Endothelial cell of umbilical vein (primary cell): ENCODE data around the gene LMF1. TPM values are rescaled to one million over a fixed set of nuclear protein-coding genes. Genes with fewer than 3 reads are reported as not detected.
"Not testable (repeated sequence)": the region's sequence is repeated elsewhere in the genome, so short reads cannot be mapped to it uniquely, and the experiment has no call there.

ENCODE experiments used
- BruUV-seq: library from RNA; stranded (reverse); fragments of 400-500 nt; replicated peaks from 2 replicates; lab custom pipeline; 2021; lab: Mats Ljungman, UMichigan
- CTCF ChIA-PET: fragments of 300-600, 350-600 bp; sonication (Branson Sonifier 250); formaldehyde crosslinking; loops from one replicate; lab custom pipeline; 2021; ENCODE audit warnings: antibody characterized with exemption, inconsistent platforms; lab: Charles Lee
- POLR2A ChIA-PET: fragments of 300-600, 350-600 bp; sonication (Branson Sonifier 250); formaldehyde crosslinking; loops from one replicate; lab custom pipeline; 2021; ENCODE audit warnings: antibody characterized with exemption, inconsistent platforms; lab: Charles Lee
- DNase-seq: peaks from one replicate; pipeline ENCODE4 v3.0.0-alpha.2; 2011; ENCODE audit warnings: low read depth, low spot score
- FAIRE-seq: peaks from 2 replicates; lab custom pipeline; 2011; peaks lifted over from hg19 to GRCh38; lab: Jason Lieb, UNC
- H2AFZ ChIP-seq: 2 replicates; pipeline ENCODE4 v1.6.0; 2012; ENCODE audit warnings: low read depth, low read length, control low read depth, inconsistent platforms
- H3K27ac ChIP-seq: 2 replicates; pipeline ENCODE4 v1.5.1; 2011; ENCODE audit warnings: low read depth, mild to moderate bottlenecking, control low read depth, low read length, moderate library complexity; ENCODE audit not compliant: insufficient read depth
- H3K27me3 ChIP-seq, 2 experiments: 2 replicates each; pipeline versions ENCODE4 v1.6.0 to v1.6.1; 2011; ENCODE audit warnings: low read length in 2 of 2, mixed read lengths in 1 of 2; ENCODE audit not compliant: control insufficient read depth in 2 of 2, insufficient read depth in 2 of 2
- H3K36me3 ChIP-seq, 2 experiments: 2 replicates in 1 of 2; 3 replicates in 1 of 2; pipeline ENCODE4 v1.5.1; 2011; ENCODE audit warnings: low read length in 2 of 2, mild to moderate bottlenecking in 1 of 2, moderate library complexity in 1 of 2; ENCODE audit not compliant: control insufficient read depth in 2 of 2, insufficient read depth in 2 of 2; ENCODE audit errors: extremely low read depth in 1 of 2
- H3K4me1 ChIP-seq: 3 replicates; pipeline ENCODE4 v1.5.1; 2011; ENCODE audit warnings: mild to moderate bottlenecking, low read length; ENCODE audit not compliant: control insufficient read depth, insufficient read depth; ENCODE audit errors: extremely low read depth
- H3K4me2 ChIP-seq: 2 replicates; pipeline ENCODE4 v1.6.1; 2011; ENCODE audit warnings: low read length, control low read depth, mixed read lengths; ENCODE audit not compliant: insufficient read depth
- H3K4me3 ChIP-seq, 3 experiments: fragments of 200-600 bp in 1 of 3; sonication (generic), shearing (Covaris generic) in 1 of 3; replicated peaks in 1 of 3; 2 replicates each; pipeline ENCODE4 v1.5.1; 2011 to 2016; ENCODE audit warnings: control low read depth in 3 of 3, low read length in 3 of 3, mild to moderate bottlenecking in 2 of 3, inconsistent platforms in 1 of 3, low read depth in 1 of 3, moderate library complexity in 1 of 3; ENCODE audit not compliant: insufficient read depth in 1 of 3
- H3K79me2 ChIP-seq: 2 replicates; pipeline ENCODE4 v1.6.0; 2012; ENCODE audit warnings: low read length, inconsistent platforms; ENCODE audit not compliant: control insufficient read depth, insufficient read depth
- H3K9ac ChIP-seq: replicated peaks from 2 replicates; pipeline ENCODE3; 2011; ENCODE audit warnings: low read length, control low read depth; ENCODE audit not compliant: insufficient read depth; ENCODE audit errors: extremely low read depth
- H3K9me1 ChIP-seq: replicated peaks from 3 replicates; pipeline ENCODE4 v1.6.0; 2011; ENCODE audit warnings: mild to moderate bottlenecking, low read length; ENCODE audit not compliant: control insufficient read depth, insufficient read depth; ENCODE audit errors: extremely low read depth
- H3K9me3 ChIP-seq: replicated peaks from 2 replicates; pipeline ENCODE4 v1.5.1; 2012; ENCODE audit warnings: low read length, inconsistent platforms; ENCODE audit not compliant: control insufficient read depth, insufficient read depth
- H4K20me1 ChIP-seq: replicated peaks from 2 replicates; pipeline ENCODE3; 2011; ENCODE audit warnings: mild to moderate bottlenecking, low read length; ENCODE audit not compliant: control insufficient read depth, insufficient read depth; ENCODE audit errors: extremely low read depth
- EZH2 ChIP-seq: IDR thresholded peaks from 2 replicates; pipeline ENCODE4 v1.6.1; 2012; ENCODE audit warnings: borderline replicate concordance, low read depth, mild to moderate bottlenecking, moderate library complexity, low read length, inconsistent platforms; ENCODE audit not compliant: severe bottlenecking
- FOS ChIP-seq: IDR thresholded peaks from 2 replicates; pipeline ENCODE4 v1.6.1; 2011; ENCODE audit warnings: mild to moderate bottlenecking, low read length, moderate library complexity, borderline replicate concordance; ENCODE audit not compliant: insufficient read depth
- GATA2 ChIP-seq: IDR thresholded peaks from 2 replicates; pipeline ENCODE4 v1.7.0; 2011; ENCODE audit warnings: low read depth, mild to moderate bottlenecking, moderate library complexity, mixed read lengths, low read length; ENCODE audit not compliant: insufficient read length, insufficient read depth
- JUN ChIP-seq: IDR thresholded peaks from 2 replicates; pipeline ENCODE4 v1.6.1; 2011; ENCODE audit warnings: borderline replicate concordance, low read depth; ENCODE audit not compliant: insufficient read length, insufficient read depth
- MYC ChIP-seq: IDR thresholded peaks from one replicate; pipeline ENCODE4 v1.6.1; 2011; ENCODE audit warnings: mild to moderate bottlenecking, low read depth, low read length
- POLR2A ChIP-seq: IDR thresholded peaks from 2 replicates; pipeline ENCODE4 v1.6.1; 2012; ENCODE audit warnings: low read depth, mild to moderate bottlenecking, control low read depth, low read length
- POLR2AphosphoS5 ChIP-seq: IDR thresholded peaks from 2 replicates; pipeline ENCODE4 v1.6.1; 2012; ENCODE audit warnings: low read depth, mild to moderate bottlenecking, control low read depth, low read length, moderate library complexity; ENCODE audit not compliant: insufficient read depth
- dilution Hi-C: fragments of 300-500 bp; cut with MboI; formaldehyde crosslinking; loops from one replicate; pipeline ENCODE4 v1.15.0; 2019; ENCODE audit warnings: low sequenced_read_pairs; ENCODE audit not compliant: extremely low pct_ligation_motif_present
- intact Hi-C: fragments of 100-400 bp; cut with micrococcal nuclease; formaldehyde crosslinking; loops from one replicate; pipeline ENCODE4 v1.10.0; 2022
- polyA plus RNA-seq, 4 experiments: library from polyadenylated mRNA; depleted of rRNA in 3 of 4; stranded (reverse) in 3 of 4; unstranded in 1 of 4; fragments of >200 nt; gene quantifications; 2 replicates each; pipeline versions ENCODE4 v1.2.1 to v1.2.3, GENCODE V29; 2011 to 2012; ENCODE audit warnings: missing spikeins in 1 of 4
- total RNA-seq: library from RNA; stranded (reverse); gene quantifications from 2 replicates; pipeline ENCODE4 v1.2.3, GENCODE V29; 2021
- TF ChIP-seq, protein P1 (sequence below), 2 donors: IDR thresholded peaks; 1 replicate in 1 of 2; 2 replicates in 1 of 2; pipeline ENCODE4 v1.5.1; 2011; ENCODE audit warnings: low read length in 2 of 2, mild to moderate bottlenecking in 2 of 2, moderate library complexity in 2 of 2, control low read depth in 1 of 2, inconsistent platforms in 1 of 2, low read depth in 1 of 2; ENCODE audit not compliant: insufficient read depth in 1 of 2; ENCODE audit errors: extremely low read depth in 1 of 2
- TF ChIP-seq, protein P2 (sequence below): IDR thresholded peaks from 2 replicates; pipeline ENCODE4 v1.6.1; 2011; ENCODE audit not compliant: insufficient read depth, insufficient read length

Gene LMF1
- total and polyA plus RNA-seq, 2 donors (not counting 3 experiments of a cell fraction or from before 2014, with no cell fraction given), result 17.8 TPM

DNA sequence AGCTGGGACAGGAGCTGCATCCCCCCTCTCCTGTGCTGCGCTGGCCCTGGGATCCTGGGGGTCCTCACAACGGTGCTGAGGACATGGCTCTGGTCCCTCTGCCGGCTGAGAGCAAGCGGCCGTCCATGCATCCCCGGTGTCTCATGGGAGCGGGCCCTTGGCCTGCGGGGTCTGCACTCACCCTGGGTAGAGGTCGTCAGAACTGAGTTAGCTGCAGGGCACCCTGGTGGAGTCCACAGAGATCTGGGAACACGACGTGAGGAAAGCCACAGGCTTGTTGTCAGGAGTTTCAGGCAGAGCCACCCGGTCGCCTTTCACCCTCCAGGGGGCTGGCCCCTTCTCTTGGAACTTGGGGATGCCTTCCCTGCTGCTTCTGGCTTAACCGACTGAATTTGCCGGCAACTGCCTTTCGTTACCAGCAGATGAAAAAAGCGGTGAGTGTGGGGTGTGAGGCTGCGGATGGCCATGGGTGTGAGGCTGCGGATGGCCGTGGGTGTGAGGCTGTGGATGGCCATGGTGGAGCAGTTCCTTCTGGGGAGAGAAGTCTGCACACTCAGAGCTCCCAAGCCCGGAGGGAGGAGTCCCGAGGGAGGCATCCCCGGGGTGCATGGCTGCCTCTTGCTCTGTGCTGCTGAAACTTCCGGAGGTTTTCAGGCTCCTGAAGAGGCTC is 81.7 kb downstream of the LMF1 start:
- Histone ChIP-seq H3K27me3 (no peaks in the 10 kb centered on the region), H3K27ac (no peak overlapping the region), H2AFZ (no peak overlapping the region), H3K9me1 (no peaks in the 10 kb centered on the region), H3K9me3 (no peaks in the 10 kb centered on the region), H3K4me1 (no peaks in the 10 kb centered on the region), H3K36me3 (no peaks in the 10 kb centered on the region), H3K4me3 (no peak overlapping the region), H3K9ac (no peak overlapping the region), H3K79me2 (no peaks in the 10 kb centered on the region), H3K4me2 (no peak overlapping the region), H4K20me1 (no peaks in the 10 kb centered on the region)
- CTCF ChIA-PET, result no interaction called here
- no TSS peak for BruUV-seq
- no peak for TF ChIP-seq POLR2A
- no peak for TF ChIP-seq FOS
- no peak for TF ChIP-seq JUN
- TF ChIP-seq GATA2, result no peak
- TF ChIP-seq, protein P1, sequence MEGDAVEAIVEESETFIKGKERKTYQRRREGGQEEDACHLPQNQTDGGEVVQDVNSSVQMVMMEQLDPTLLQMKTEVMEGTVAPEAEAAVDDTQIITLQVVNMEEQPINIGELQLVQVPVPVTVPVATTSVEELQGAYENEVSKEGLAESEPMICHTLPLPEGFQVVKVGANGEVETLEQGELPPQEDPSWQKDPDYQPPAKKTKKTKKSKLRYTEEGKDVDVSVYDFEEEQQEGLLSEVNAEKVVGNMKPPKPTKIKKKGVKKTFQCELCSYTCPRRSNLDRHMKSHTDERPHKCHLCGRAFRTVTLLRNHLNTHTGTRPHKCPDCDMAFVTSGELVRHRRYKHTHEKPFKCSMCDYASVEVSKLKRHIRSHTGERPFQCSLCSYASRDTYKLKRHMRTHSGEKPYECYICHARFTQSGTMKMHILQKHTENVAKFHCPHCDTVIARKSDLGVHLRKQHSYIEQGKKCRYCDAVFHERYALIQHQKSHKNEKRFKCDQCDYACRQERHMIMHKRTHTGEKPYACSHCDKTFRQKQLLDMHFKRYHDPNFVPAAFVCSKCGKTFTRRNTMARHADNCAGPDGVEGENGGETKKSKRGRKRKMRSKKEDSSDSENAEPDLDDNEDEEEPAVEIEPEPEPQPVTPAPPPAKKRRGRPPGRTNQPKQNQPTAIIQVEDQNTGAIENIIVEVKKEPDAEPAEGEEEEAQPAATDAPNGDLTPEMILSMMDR (IDR thresholded peaks at IDR 0.05; ENCODE audit: extremely low read depth in 1 of 2, insufficient read depth in 1 of 2, low read depth in 1 of 2, low read length in 2 of 2), result no peak
- no peak for TF ChIP-seq POLR2AphosphoS5
- TF ChIP-seq, protein P2, sequence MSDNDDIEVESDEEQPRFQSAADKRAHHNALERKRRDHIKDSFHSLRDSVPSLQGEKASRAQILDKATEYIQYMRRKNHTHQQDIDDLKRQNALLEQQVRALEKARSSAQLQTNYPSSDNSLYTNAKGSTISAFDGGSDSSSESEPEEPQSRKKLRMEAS, result no peak
- TF ChIP-seq MYC, result no peak
- TF ChIP-seq EZH2, result no peak
- dilution Hi-C loops (no loop called here), intact Hi-C loops (no loop called here)
- FAIRE-seq (no peak), DNase-seq (no peak)
- POLR2A ChIA-PET, result no interaction called here

DNA sequence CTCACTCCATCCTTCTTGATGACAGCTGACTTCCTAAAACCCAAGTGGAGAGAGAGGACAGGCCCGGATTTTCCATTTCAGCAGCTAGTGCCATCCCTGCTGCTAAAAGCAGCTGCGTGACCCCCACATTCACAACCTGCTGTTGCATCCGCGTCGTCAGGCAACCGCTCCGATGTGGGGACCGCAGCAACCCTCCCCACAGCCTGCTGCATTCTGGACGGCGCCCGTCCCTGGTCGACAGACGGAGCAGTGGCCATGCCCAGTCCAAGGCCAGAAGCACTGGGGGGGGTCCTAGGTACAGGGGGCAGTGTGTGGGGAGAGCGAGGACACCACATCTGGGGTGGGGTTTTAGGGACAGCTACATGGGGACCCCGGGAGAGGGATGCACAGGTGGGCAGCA is 82.3 kb downstream of the LMF1 start:
- H4K20me1 ChIP-seq, H3K4me3 ChIP-seq, H3K9me3 ChIP-seq, H3K9me1 ChIP-seq, DNase-seq, H3K9ac ChIP-seq, H3K4me1 ChIP-seq, FAIRE-seq, H3K36me3 ChIP-seq, H2AFZ ChIP-seq, dilution Hi-C loops, BruUV-seq, intact Hi-C loops, H3K4me2 ChIP-seq, H3K79me2 ChIP-seq, POLR2A ChIA-PET, H3K27me3 ChIP-seq, H3K27ac ChIP-seq: not testable (repeated sequence)
- CTCF ChIA-PET, result interaction anchor here (1.2 kb wide), 1 partner anchor 169 kb away, joined by 3 read pairs; no protein-coding TSS in a partner anchor
